Measurements from ENCODE around the gene DLGAP5.

DLGAP5 gene

GRCh38 chr14:55128386-55129085 lies 62.8 kb downstream of the DLGAP5 start:
- no peak for DNase-seq

- DNase-seq: no peak
Observed at GRCh38 chr14:55127460-55127951, 63.9 kb downstream of the DLGAP5 start.

- no peak for DNase-seq
Observed at GRCh38 chr14:55126932-55127459, 64.4 kb downstream of the DLGAP5 start.

- no peak for DNase-seq
Observed at GRCh38 chr14:55126034-55126433, 65.4 kb downstream of the DLGAP5 start.

- no peak for DNase-seq
Observed at GRCh38 chr14:55125403-55125802, 66.0 kb downstream of the DLGAP5 start.

- no peak for DNase-seq
Observed at GRCh38 chr14:55124774-55125386, 66.5 kb downstream of the DLGAP5 start.

GRCh38 chr14:55123852-55124639 lies 67.3 kb downstream of the DLGAP5 start:
- no peak for DNase-seq

GRCh38 chr14:55123101-55123500 lies 68.3 kb downstream of the DLGAP5 start:
- DNase-seq: no peak

- no peak for DNase-seq
Observed at GRCh38 chr14:55122440-55122986, 68.9 kb downstream of the DLGAP5 start.

- no peak for DNase-seq
Observed at GRCh38 chr14:55121628-55122439, 69.6 kb downstream of the DLGAP5 start.

GRCh38 chr14:55120571-55121495 lies 70.6 kb downstream of the DLGAP5 start:
- DNase-seq: no peak

- DNase-seq: no peak
Observed at GRCh38 chr14:55118761-55119160, 72.6 kb downstream of the DLGAP5 start.

- no peak for DNase-seq
Observed at GRCh38 chr14:55117803-55118441, 73.5 kb downstream of the DLGAP5 start.

- DNase-seq: no peak
Observed at GRCh38 chr14:55116246-55117030, 74.9 kb downstream of the DLGAP5 start.

- DNase-seq: no peak
Observed at GRCh38 chr14:55115861-55116245, 75.5 kb downstream of the DLGAP5 start.

GRCh38 chr14:55115460-55115859 lies 75.9 kb downstream of the DLGAP5 start:
- DNase-seq: no peak

GRCh38 chr14:55114720-55115119 lies 76.7 kb downstream of the DLGAP5 start:
- DNase-seq: no peak

GRCh38 chr14:55111122-55111708 lies 80.2 kb downstream of the DLGAP5 start:
- no peak for DNase-seq

- DNase-seq: no peak
Observed at GRCh38 chr14:55109836-55110235, 81.5 kb downstream of the DLGAP5 start.

All from cerebellar nuclear complex (tissue), 1 donor.